Panc1 (cell line): ENCODE results near the gene RASA3. TPM values are rescaled to one million over a fixed set of nuclear protein-coding genes. Genes with fewer than 3 reads are reported as not detected.

Experiments used
- ATAC-seq: fragments of 200-7000 bp; cut with Tn5 transposase; 2 replicates; pipeline ENCODE4 v1.9.1; 2020; ENCODE audit warnings: mild to moderate bottlenecking, moderate library complexity
- BruUV-seq: library from RNA; stranded (reverse); fragments of 400-500 nt; replicated peaks from 2 replicates; lab custom pipeline; 2021; lab: Mats Ljungman, UMichigan
- CTCF ChIA-PET: fragments of 300-600 bp; sonication (Branson Sonifier 250); formaldehyde crosslinking; loops from one replicate; lab custom pipeline; 2022; ENCODE audit warnings: antibody characterized with exemption; lab: Charles Lee
- POLR2A ChIA-PET: fragments of 300-600 bp; sonication (Branson Sonifier 250); formaldehyde crosslinking; loops from one replicate; lab custom pipeline; 2022; ENCODE audit warnings: antibody characterized with exemption; lab: Charles Lee
- DNase-seq: peaks from one replicate; pipeline ENCODE4 v3.0.0-alpha.2; 2010; ENCODE audit warnings: low read depth, low spot score
- H3K27ac ChIP-seq: 2 replicates; pipeline ENCODE4 v1.5.1; 2011; ENCODE audit warnings: mild to moderate bottlenecking, low read length, inconsistent platforms
- H3K27me3 ChIP-seq: fragments of 200-500 bp; sonication (Bioruptor generic); 2 replicates; pipeline ENCODE4 v1.6.0; 2014; ENCODE audit warnings: low read length, inconsistent platforms; ENCODE audit not compliant: control insufficient read depth, insufficient read depth
- H3K36me3 ChIP-seq: fragments of 200-500 bp; sonication (Bioruptor generic); 2 replicates; pipeline ENCODE4 v1.5.1; 2014; ENCODE audit warnings: inconsistent platforms, mild to moderate bottlenecking, low read length, moderate library complexity; ENCODE audit not compliant: control insufficient read depth, insufficient read depth
- H3K4me1 ChIP-seq: 2 replicates; pipeline ENCODE4 v1.5.1; 2011; ENCODE audit warnings: inconsistent platforms, mild to moderate bottlenecking, low read length, moderate library complexity; ENCODE audit not compliant: control insufficient read depth, insufficient read depth
- H3K4me3 ChIP-seq, 2 experiments: 2 replicates each; pipeline ENCODE4 v1.5.1; 2011 to 2012; ENCODE audit warnings: low read depth in 2 of 2, low read length in 2 of 2, mild to moderate bottlenecking in 2 of 2, inconsistent platforms in 1 of 2, moderate library complexity in 1 of 2
- H3K9me3 ChIP-seq: fragments of 200-500 bp; sonication (Bioruptor generic); 2 replicates; pipeline ENCODE4 v1.5.1; 2014; ENCODE audit warnings: low read depth, mild to moderate bottlenecking, inconsistent platforms, low read length, moderate library complexity; ENCODE audit not compliant: control insufficient read depth, insufficient read depth
- POLR2AphosphoS5 ChIP-seq: IDR thresholded peaks from 2 replicates; pipeline ENCODE4 v1.6.1; 2012; ENCODE audit warnings: mild to moderate bottlenecking, low read depth, low read length, moderate library complexity
- SIN3A ChIP-seq: IDR thresholded peaks from 2 replicates; pipeline ENCODE4 v1.6.1; 2012; ENCODE audit warnings: low read depth, mild to moderate bottlenecking, low read length, moderate library complexity, borderline replicate concordance; ENCODE audit not compliant: insufficient read depth
- TCF7L2 ChIP-seq: IDR thresholded peaks from 2 replicates; pipeline ENCODE4 v1.6.1; 2011; ENCODE audit warnings: mild to moderate bottlenecking, low read depth, low read length, inconsistent platforms
- in situ Hi-C: cut with HindIII; loops from 2 replicates; pipeline ENCODE4 v1.10.0; 2016; ENCODE audit warnings: low sequenced_read_pairs, low pct_unique_long_range_greater_than_20kb
- intact Hi-C: fragments of 100-400 bp; cut with micrococcal nuclease; formaldehyde crosslinking; loops from one replicate; pipeline ENCODE4 v1.10.0; 2022; ENCODE audit not compliant: unreplicated experiment
- total RNA-seq: library from RNA; stranded (reverse); gene quantifications from one replicate; pipeline ENCODE4 v1.2.1, GENCODE V29; 2021; ENCODE audit not compliant: unreplicated experiment
- TF ChIP-seq, protein P1 (sequence below), 2 experiments: IDR thresholded peaks; 2 replicates each; pipeline ENCODE4 v1.6.1; 2011 to 2012; ENCODE audit warnings: low read depth in 2 of 2, control low read depth in 1 of 2, low read length in 1 of 2, mild to moderate bottlenecking in 1 of 2, moderate library complexity in 1 of 2; ENCODE audit not compliant: insufficient read depth in 1 of 2
- TF ChIP-seq, protein P2 (sequence below): fragments of 450-650 bp; IDR thresholded peaks from 2 replicates; pipeline ENCODE4 v1.5.1; 2017; ENCODE audit warnings: mild to moderate bottlenecking

The RASA3 gene
- total RNA-seq, 1 experiment from 2014 or later, result 33.7 TPM

DNA sequence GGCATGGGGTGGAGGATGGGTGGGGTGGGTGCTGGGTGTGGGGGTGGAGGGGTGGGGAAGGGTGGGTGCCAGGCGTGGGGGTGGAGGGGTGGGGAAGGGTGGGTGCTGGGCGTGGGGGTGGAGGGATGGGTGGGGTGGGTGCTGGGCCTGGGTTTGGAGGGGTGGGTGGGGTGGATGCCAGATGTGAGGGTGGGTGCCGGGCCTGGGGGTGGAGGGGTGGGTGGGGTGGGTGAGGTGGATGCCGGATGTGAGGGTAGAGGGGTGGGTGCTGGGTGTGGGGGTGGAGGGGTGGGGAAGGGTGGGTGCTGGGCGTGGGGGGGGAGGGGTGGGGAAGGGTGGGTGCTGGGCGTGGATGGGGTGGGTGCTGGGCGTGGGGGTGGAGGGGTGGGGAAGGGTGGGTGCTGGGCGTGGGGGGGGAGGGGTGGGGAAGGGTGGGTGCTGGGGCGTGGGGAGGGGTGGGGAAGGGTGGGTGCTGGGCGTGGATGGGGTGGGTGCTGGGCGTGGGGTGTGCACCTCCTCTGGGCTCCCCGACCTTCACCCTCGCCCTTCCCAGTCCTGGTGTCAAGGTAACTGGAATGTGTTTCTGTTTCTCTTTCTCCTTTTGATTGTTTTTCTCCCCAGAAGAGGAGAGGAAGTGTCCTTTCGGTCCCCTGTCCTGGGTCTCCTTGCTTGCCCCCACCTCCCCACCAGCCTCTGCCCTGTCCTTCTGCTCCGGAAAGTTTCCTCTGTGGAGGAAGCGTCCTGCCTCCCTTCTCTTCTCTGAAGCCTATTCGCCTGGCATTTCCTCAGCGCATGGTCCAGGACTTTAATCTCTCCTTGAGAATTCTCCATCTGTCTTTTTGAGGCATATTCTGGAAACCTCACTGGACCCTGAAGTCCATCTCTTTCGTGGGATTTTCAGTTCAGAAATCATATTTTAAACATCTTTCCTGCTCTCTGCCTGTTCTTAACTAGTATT is 23.8 kb upstream of the RASA3 start:
- Histone ChIP-seq H3K27me3 (no peaks in the 10 kb centered on the region), H3K9me3 (no peaks in the 10 kb centered on the region), H3K27ac (no peak overlapping the region), H3K4me3 (peak overlapping the region; percentile 17 to 35; a peak in 3 of 4 replicates), H3K4me1 (peaks cover 10% of the 10 kb centered on the region), H3K36me3 (no peaks in the 10 kb centered on the region)
- no TSS peak for BruUV-seq
- peak; percentile 62; the same call in 1 of the 2 replicates for ATAC-seq
- no peak for TF ChIP-seq TCF7L2
- TF ChIP-seq SIN3A, result no peak
- TF ChIP-seq, protein P1, sequence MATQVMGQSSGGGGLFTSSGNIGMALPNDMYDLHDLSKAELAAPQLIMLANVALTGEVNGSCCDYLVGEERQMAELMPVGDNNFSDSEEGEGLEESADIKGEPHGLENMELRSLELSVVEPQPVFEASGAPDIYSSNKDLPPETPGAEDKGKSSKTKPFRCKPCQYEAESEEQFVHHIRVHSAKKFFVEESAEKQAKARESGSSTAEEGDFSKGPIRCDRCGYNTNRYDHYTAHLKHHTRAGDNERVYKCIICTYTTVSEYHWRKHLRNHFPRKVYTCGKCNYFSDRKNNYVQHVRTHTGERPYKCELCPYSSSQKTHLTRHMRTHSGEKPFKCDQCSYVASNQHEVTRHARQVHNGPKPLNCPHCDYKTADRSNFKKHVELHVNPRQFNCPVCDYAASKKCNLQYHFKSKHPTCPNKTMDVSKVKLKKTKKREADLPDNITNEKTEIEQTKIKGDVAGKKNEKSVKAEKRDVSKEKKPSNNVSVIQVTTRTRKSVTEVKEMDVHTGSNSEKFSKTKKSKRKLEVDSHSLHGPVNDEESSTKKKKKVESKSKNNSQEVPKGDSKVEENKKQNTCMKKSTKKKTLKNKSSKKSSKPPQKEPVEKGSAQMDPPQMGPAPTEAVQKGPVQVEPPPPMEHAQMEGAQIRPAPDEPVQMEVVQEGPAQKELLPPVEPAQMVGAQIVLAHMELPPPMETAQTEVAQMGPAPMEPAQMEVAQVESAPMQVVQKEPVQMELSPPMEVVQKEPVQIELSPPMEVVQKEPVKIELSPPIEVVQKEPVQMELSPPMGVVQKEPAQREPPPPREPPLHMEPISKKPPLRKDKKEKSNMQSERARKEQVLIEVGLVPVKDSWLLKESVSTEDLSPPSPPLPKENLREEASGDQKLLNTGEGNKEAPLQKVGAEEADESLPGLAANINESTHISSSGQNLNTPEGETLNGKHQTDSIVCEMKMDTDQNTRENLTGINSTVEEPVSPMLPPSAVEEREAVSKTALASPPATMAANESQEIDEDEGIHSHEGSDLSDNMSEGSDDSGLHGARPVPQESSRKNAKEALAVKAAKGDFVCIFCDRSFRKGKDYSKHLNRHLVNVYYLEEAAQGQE (IDR thresholded peaks at IDR 0.05; ENCODE audit: insufficient read depth in 1 of 2, low read depth in 2 of 2, low read length in 1 of 2), result no peak
- no peak for TF ChIP-seq POLR2AphosphoS5
- TF ChIP-seq, protein P2, sequence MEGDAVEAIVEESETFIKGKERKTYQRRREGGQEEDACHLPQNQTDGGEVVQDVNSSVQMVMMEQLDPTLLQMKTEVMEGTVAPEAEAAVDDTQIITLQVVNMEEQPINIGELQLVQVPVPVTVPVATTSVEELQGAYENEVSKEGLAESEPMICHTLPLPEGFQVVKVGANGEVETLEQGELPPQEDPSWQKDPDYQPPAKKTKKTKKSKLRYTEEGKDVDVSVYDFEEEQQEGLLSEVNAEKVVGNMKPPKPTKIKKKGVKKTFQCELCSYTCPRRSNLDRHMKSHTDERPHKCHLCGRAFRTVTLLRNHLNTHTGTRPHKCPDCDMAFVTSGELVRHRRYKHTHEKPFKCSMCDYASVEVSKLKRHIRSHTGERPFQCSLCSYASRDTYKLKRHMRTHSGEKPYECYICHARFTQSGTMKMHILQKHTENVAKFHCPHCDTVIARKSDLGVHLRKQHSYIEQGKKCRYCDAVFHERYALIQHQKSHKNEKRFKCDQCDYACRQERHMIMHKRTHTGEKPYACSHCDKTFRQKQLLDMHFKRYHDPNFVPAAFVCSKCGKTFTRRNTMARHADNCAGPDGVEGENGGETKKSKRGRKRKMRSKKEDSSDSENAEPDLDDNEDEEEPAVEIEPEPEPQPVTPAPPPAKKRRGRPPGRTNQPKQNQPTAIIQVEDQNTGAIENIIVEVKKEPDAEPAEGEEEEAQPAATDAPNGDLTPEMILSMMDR, result no peak
- ChIA-PET POLR2A (interaction anchor here (0.7 kb wide), 1 partner anchor 21 kb away, joined by 4 read pairs; no protein-coding TSS in a partner anchor), CTCF (no interaction called here)
- intact Hi-C loops (no loop called here), in situ Hi-C loops (no loop called here)
- no peak for DNase-seq

DNA sequence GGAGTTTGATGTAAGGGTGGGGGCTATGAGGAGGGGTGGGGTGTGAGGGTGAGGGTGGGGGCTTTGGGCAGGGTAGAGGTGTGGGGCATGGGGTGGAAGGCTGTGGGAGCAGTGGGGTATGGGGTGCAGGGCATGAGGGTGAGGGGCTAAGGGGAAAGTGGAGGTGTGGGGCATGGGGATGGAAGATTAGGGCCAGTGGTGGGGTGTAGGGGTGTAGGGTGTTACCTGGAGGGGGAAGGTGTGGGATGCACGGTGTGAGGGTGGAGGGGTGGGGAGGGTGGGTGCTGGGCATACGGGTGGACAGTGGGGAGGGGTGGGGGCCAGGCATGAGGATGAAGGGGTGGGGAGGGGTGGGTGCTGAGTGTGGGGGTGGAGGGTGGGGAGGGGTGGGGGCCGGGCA is 22.9 kb upstream of the RASA3 start:
- peaks cover 10% of the 10 kb centered on the region for H3K4me1 ChIP-seq
- intact Hi-C loops, result no loop called here
- H3K27ac ChIP-seq, result no peak overlapping the region
- in situ Hi-C loops, result no loop called here
- no peaks in the 10 kb centered on the region for H3K27me3 ChIP-seq
- no TSS peak for BruUV-seq
- ChIA-PET CTCF (no interaction called here), POLR2A (no interaction called here)
- no peak overlapping the region for H3K4me3 ChIP-seq
- DNase-seq (no peak), ATAC-seq (no peak)
- no peaks in the 10 kb centered on the region for H3K36me3 ChIP-seq
- H3K9me3 ChIP-seq, result no peaks in the 10 kb centered on the region
- TF ChIP-seq, protein P1 (IDR thresholded peaks at IDR 0.05; ENCODE audit: insufficient read depth in 1 of 2, low read depth in 2 of 2, low read length in 1 of 2), result no peak
- TF ChIP-seq TCF7L2, result no peak
- TF ChIP-seq POLR2AphosphoS5, result no peak
- TF ChIP-seq, protein P2, result no peak
- no peak for TF ChIP-seq SIN3A
